K562 treated with DMSO at 1 percent for 48 hours (cell line): ENCODE measurements around the gene FAM228B. TPM values are rescaled to one million over a fixed set of nuclear protein-coding genes. Genes with fewer than 3 reads are reported as not detected.

Experiments
- total RNA-seq: library from RNA; unstranded; fragments of 300-600 nt; gene quantifications from 2 replicates; pipeline ENCODE4 v1.2.3, GENCODE V29; 2022; ENCODE audit warnings: low replicate concordance; ENCODE audit errors: extremely low read depth

Gene FAM228B
- total RNA-seq = not detected in 2 replicates

DNA sequence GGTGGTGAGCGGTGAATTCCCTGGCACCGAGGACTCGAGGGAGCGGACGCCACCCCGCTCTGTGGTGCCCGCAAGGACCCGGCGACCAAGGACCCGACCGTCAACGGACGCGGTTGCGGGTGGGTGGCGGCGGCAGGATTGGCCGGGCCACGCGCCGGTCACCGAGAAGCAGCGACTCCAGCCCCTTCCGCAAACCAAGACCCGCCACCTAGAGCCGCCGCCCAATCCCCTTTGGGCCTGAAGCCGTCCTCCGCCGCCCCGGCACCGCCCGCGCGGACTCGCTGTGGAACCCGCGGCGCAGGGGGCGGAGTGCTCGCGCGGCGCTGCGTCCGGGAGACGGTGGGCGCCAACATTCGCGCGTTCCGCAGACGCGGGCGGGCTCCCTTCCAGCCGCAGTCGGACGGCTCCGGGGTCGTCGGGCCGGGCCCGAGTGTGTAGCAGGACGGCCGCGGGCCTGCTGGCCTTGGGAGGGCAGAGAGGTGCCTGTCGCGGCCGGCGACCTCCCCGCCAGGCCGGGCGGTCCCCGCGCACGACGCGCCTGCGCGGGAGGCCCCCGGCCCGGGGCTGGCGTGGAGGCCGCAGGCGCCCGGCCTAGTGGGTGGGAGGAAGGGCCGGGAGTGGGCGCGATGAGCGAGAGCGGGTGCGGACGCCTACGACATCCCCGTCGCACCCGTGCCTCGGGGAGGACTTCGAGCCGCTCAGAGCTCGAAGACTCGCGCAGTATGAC is at the start of gene FAM228B, which contains the start of gene PFN4:
Gene FAM228B (plus strand): TSS at position 275 of the 727 bp plus-strand sequence. CDS start 893 bp downstream, outside the sequence.
Gene PFN4 (minus strand): TSS at position 140 of the 727 bp plus-strand sequence. CDS start 799 bp downstream, outside the sequence.

DNA sequence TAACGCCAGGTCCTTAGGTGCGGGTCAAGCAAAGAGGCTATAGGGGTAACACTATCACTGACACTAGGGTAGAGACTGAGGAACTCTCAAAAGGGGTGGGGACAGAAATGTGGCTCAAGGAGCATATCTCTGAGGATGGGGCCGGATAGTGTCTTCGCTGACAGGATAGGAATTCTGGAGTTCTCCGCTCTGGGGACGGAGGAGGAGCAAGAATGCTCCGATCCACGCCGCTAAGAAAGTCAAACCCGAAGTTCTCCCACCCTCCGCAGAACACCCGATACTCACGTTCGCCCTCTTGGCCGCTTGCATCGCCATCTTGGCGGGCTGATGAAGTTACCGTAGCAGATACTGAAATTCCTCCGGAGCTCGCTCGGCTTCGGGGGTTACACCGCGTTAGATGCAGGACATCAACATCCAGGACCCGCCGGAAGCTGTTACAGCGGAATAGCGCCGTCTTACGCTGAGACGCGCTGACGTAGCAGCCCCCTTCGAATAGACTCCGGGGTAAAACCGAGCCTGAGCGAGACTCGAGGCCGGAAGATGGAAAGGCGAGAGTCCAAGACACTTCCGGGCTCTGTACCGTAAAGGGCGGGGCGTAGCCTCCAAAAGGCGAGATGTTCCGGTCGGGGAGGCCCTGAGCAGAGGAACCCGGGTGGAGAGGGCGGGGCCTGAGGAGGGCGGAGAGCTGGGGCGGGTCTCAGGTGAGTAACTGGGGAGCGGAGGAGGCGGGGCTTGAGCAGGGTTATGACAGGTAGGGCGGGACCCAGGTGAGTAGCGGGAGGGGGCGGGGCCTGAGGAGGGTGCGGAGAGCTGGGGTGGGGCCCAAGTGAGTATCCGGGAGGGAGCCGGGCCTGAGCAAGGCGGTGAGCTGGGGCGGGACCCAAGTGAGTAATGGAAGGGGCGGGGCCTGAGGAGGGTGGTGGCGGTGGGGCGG is 47.1 kb upstream of the FAM228B start, which contains the start of gene SF3B6:
Gene SF3B6 (minus strand): TSS at position 412 of the 934 bp plus-strand sequence. CDS start 97 bp downstream, at position 315.

DNA sequence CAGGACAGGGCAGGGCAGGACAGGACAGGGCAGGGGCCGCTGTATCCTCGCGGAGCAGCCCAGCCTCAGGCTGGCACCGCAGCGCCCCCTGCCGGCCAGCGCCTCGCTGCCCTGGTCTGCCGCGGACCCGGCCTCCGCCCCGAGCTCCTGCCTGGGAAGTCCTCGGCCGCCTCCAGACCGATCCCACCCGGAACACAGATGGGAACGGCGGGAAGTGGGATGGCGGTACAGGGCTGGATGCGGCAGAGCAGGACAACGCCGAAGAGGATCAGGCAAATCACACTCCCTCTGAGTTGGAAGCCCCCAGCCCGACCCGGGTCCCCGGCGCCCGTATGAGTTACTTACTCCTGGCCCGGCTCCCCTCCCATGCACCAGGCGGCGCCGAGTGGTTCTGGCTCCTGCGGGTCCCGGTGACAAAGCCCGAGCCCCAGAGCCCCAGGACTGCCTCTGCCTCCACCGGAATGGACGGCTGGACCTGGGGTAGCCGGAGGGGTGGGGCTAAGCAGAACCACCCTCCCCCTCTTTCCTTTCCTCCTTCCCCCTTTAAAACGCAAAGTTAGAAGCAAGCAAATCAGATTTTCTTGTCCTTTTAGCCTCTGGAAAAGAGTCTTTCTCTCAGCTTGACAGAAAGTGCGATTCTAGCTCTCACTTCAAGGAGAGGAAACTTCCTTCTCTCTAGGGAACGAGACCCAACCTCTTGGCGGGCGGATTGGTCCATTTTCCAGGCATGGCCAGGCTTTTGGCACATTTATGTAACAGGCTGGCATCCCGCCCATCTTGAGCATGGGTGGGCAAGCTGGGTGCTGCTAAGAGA is 38.7 kb upstream of the FAM228B start, which contains the start of gene TP53I3:
Gene TP53I3 (minus strand): TSS at position 449 of the 814 bp plus-strand sequence. CDS start 508 bp downstream, outside the sequence.

DNA sequence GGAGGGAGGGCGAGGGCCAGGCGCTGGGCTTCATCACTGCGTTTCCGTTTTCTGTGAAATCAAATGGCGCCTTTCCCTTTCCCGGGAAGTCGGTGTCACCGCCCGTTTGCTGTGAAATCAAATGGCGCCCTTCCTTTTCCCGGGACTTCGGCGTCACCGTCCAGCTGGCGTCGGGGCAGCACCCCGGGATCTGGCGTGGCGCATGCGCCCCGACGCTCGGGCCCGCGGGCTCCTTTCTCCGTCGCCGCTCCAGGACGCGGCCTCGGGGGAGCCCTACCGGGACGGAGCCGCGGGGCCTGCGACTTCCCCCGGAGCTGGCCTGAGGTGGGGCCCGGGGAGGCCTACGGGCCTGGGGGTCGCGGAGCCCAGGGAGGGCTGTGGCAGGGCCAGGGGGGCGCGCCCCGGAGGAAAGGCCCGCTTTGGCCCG is 51.6 kb downstream of the FAM228B start, which contains the start of gene FAM228A:
Gene FAM228A (plus strand): TSS at position 203 of the 427 bp plus-strand sequence. CDS start 428 bp downstream, outside the sequence.

Other genes starting within 250 kb of the FAM228B start
- gene ATAD2B, start 196.3 kb upstream of the FAM228B start, total RNA-seq = not detected in 2 replicates
- gene UBXN2A, start 183.0 kb upstream of the FAM228B start, total RNA-seq = not detected in 2 replicates
- not detected in 2 replicates for gene MFSD2B, start 113.4 kb upstream of the FAM228B start, total RNA-seq
- not detected in 2 replicates for gene WDCP, start 76.1 kb upstream of the FAM228B start, total RNA-seq
- not detected in 2 replicates for gene FKBP1B, start 73.7 kb upstream of the FAM228B start, total RNA-seq
- not detected in 2 replicates for gene SF3B6, start 47.1 kb upstream of the FAM228B start, total RNA-seq
- not detected in 2 replicates for gene TP53I3, start 38.6 kb upstream of the FAM228B start, total RNA-seq
- gene PFN4, start 135 bp upstream of the FAM228B start, total RNA-seq = not detected in 2 replicates
- gene FAM228A, start 51.6 kb downstream of the FAM228B start, total RNA-seq = not detected in 2 replicates
- gene ITSN2, start 237.1 kb downstream of the FAM228B start, total RNA-seq = not detected in 2 replicates